ENCODE results near the gene KIRREL1. TPM values are rescaled to one million over a fixed set of nuclear protein-coding genes. Genes with fewer than 3 reads are reported as not detected.

The KIRREL1 gene
- polyA plus RNA-seq, 4 donors = 184 to 191 (median 190) TPM

DNA sequence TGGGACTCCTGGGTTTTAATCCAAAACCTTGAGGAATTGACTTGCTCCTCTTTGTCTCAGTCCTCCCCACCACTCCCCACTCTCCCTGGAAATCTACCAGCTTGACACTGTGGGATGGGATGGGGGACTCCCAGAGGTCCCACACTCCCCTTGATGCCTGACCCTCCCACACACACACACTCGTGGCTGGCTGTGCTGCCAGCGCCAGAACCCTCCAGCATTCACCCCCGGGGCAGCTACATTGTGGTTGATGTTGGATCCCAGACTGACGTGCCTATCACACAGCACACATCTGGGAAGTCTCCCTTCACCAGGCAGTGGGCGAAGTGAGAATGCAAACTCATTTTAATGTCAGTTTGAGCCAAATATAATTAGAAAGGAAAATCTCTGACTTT is 10.0 kb downstream of the KIRREL1 start:
- no peak for DNase-seq (ENCODE audit: low read depth in 4 of 4, low spot score in 3 of 4)

DNA sequence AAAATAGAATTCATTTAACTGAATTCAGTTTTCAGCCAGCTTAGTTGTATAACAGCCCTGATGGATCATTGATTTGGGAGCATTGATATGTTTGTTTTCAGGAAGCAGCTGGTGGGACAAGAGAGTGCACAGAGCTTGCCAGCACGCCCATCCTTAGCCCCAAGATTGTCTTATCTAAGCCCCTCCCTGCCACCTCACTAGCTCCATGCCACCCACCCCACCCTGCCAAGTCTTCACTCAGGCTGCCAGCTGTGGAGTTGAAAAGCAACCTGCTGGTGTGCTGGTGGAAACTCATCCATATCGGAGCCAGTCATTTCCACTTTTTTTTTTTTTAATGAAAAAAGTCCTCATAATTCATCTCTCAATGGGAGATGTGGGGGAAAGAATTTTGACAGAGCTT is 11.8 kb downstream of the KIRREL1 start:
- DNase-seq (ENCODE audit: low read depth in 4 of 4, low spot score in 3 of 4) = no peak

DNA sequence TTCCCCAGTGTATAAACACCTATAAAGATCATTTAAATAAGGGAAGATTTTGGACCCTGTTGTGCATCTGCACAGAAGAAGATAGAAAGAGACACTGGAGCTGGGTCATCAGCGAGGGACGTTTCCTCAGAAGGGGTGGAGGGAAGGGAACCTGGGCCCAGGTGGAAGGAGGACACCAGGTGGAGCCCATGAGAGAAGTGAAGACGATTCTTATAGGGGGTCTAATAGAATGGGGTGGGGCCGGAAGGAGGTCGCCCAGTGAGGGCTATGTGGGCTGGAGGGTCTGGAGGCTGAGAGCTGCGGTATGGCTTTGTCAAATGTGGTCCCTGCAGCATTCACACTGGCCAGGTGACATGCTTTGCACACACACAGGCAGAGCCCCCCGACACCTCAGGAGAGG is 13.7 kb downstream of the KIRREL1 start:
- DNase-seq (ENCODE audit: low read depth in 4 of 4, low spot score in 3 of 4) = no peak

DNA sequence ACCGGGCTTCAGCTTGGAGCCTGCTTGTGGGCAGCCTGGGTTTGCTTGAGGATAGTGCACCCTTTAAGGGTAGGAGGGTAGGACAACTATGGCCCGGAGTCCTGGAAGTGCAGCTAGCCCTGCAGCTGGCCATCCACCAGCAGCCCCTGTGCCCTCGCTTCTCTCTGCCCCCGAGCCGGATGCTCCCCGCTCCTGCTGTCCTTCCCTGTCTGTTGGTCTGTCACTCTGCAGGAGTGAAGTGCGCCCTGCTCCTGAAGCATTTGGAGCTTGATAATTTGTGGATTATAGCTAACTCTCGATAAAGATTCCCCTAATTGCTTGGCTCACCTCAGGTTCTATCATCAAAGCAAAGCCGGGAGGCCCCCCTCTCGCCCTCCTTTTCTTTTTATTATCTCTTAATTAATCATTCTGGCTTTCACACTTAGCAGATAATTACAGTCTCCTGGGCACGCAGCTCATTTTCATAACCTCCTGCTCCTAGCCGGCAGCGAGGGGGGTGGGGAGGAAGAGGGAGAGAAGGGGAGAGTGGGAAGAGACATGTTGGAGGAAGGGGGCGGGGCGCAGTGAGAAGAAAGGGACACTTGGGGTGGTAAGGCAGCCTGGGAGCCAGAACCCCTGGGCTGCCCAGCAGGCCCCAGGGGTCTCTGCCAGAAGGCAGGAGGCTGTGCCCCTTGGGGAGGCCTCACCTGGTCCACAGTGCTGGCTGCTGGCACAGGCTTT is 14.4 kb downstream of the KIRREL1 start:
- DNase-seq (ENCODE audit: low read depth in 4 of 4, low spot score in 3 of 4) = no peak

DNA sequence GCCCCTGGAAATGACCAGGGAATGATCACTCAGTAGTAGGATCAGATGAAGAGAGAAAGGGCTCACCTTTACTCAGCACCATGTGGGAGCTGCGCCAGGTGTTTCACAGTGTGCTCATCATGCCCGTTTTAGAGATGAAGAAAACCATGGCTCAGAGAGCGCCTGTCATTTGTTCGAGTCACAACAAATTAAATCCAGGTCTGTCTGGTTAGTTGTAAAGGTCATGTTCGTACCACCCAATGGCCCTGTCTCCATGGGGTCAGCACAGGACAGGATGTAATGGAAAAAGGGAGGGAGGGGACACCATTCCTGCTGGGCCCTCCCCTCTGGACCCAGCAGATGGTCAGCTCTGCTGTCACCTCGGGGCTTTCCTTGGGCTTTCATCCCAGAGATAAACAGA is 15.2 kb downstream of the KIRREL1 start:
- DNase-seq (ENCODE audit: low read depth in 4 of 4, low spot score in 3 of 4) = no peak

DNA sequence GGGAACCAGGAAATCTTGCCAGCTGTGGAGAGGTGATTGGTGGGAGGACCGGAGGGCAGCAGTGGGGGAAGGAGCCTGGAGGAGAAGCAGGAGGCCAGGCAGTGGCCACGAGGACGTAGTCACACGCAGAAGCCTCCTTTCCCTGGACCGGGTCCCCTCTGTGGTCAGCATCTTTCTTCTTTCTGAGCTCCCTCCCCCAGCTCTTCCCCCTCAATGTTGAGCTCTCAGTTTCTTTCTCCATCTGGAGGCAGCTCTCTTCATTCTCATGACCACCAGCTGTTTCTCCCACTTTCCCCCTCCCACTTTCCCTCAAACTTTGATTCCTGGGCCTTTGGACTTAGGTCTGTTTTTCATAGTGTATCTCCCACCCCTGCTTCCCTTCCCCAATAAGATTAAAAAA is 18.3 kb downstream of the KIRREL1 start:
- no peak for DNase-seq (ENCODE audit: low read depth in 4 of 4, low spot score in 3 of 4)

DNA sequence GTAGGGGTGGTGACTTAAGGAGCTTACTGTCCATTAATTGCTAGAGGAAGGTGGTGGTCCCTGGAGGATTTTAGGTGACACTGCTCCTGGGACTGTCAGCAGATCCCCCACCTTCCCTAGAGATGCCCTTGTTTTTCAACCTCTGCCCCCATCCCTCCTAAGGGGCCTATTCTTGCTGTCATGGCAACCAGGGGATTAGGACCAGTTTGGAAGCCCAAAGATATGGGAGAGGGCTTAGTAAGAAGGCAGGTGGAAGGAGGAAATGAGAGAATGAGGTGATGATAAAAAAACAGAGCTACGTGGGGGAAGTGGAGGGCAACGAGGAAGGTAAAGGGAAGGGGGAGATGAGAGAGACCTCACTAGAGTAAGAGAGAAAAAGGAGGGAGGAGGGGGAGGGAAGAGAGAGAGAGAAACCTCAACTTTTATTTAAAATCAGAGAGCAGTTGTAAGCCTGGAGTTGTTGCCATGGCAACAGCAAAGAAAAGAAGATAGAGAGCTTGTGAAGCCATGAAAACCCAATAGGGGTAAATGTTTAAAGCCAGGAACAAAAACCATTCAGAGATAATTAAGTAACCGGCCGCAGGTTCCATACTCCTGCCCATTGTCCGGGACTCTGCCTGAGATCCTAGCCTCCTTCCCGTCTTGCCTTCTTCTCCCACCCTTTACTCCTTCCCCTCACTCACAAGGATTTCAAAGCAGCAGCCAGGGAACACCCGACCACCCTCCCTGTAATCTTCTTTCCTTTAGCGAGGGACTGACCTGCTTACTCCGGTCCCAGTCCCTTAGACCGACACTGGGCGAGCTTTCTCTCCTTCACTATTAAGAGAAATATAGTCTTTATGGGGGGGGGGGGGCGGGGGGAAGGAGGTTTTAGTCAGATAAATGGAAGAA is 20.6 kb downstream of the KIRREL1 start:
- no peak for DNase-seq (ENCODE audit: low read depth in 4 of 4, low spot score in 3 of 4)

DNA sequence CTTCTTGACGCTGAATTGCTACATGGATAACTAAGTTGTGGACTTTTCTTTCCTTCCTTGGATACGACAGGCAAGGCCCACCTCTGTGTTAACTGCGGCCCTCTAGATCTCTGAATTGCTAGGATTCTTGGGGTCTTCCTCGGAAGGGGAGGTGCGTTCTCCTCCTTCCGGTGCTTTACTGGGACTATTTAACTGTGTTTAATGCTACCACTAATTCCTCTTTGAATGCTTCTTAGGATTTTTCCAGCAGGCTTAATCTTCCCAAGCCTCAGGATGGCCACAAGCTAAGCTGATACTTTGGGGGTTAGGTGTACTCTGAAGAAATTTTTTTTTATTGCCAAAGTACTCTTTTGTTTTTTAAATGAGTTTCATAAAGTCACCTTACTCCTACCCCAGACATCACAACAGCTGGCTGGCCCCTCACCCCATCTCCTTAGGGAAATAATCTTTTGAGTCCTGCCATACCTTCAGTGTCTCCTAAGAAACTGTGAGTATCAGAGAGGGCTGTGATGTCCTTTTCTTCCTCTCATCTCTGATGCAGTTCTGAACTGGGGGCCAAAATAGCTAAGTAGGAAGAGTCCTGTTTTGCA is 21.4 kb downstream of the KIRREL1 start:
- DNase-seq (ENCODE audit: low read depth in 4 of 4, low spot score in 3 of 4) = no peak

DNA sequence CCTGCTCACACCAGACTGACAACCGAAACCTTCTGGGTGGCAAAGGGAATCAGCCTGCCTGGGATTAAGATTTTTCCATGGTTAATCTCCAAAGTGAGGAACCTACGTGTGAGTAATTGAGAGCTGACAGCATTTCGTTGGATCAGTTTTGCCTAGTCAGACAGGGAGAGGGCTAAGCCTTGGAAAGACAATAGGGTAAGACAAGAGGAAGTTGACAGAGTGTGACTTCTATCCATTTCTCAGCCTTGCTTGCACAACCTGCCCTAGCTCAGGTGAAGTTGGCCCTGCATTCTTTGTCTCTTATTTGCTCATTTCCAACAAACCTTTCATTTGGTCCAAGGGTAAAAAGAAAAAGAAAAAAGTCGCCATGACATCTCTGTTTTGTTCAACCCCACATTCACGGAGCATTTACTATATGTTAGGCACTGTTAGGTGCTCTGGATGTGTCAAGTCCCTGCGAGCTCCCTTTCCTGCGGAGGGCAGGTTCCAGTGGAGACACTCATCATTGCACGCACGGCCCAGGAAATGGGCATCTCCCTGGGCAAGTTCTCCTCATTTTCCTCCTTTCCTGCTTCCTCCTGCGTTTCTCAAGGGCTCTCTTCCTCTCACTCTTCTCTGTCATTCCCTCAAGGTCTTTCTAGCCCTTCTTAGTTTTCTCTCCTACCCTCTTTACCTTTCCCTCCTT is 23.3 kb downstream of the KIRREL1 start:
- no peak for DNase-seq (ENCODE audit: low read depth in 4 of 4, low spot score in 3 of 4)

DNA sequence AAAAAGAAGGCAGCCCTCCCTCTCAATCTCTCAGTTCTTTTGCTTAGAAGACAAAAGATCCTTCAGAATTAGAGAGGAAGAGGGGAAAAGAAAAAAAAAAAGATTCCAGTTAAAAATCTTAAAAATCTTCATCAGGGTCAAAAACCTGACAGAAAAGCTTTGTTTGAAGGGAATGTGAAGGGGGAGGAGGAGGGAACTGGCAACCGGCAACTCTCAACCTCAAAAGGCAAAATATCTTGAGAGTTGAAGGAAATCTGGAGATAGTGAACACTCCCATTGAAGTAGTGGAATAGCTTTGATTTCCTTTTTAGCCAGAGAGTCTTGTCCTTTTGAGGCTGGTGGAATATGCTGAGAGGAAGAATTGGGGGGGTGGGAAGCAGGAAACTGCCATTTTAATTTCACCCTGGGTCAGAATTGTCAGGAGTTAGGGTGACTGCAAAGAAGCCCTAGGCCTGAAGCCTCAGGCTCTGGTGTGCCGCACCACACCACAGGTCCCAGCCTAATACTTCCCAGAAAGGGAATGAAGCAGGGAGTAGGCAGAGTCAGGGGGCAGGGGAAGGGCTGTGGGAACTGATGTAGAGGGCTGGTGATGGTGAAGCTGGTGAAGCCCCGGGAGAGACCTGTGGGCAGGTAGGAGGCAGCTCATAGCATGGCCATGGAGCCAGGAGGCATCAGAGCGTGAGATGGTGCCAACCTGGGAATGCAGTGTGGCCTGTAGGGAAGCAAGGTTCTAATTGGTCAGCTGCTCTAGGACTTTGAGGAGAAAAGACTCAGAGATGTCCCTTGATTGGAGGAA is 24.6 kb downstream of the KIRREL1 start:
- DNase-seq (ENCODE audit: low read depth in 4 of 4, low spot score in 3 of 4) = no peak

DNA sequence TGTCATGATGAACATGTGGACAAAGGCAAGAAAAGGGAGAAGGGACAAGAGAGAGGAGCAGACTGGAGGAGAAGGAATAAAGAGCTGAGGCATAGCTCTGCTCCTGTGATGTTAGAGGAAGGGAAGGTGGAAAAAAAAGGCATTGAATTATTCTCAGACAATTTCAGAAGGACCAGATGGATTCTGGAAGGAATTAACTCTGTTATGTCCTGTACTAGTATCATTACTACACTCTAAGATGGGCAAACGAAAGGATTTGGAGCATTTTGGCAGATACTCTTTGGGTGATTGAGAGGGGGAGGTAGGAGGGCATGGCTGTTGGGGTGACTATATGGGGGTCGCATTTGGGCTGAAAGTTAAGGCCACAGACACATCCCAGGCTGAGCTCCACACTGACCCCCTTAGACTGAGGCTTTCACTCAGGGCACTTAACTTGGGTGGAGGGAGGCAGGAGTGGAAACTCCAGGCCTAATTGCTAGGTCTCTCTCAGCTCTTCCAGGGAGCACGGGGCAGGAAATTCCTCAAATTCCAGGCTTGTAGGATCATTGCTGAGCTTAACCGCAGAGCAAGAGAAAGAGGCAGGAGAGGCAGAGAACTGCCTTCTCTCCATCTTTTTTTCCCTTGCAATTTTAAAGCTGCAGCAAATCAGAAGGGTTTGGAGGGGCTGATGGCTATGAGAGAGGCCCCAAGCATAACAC is 25.9 kb downstream of the KIRREL1 start:
- DNase-seq (ENCODE audit: low read depth in 4 of 4, low spot score in 3 of 4) = peak in 1 of 4 donors; percentile 81

DNA sequence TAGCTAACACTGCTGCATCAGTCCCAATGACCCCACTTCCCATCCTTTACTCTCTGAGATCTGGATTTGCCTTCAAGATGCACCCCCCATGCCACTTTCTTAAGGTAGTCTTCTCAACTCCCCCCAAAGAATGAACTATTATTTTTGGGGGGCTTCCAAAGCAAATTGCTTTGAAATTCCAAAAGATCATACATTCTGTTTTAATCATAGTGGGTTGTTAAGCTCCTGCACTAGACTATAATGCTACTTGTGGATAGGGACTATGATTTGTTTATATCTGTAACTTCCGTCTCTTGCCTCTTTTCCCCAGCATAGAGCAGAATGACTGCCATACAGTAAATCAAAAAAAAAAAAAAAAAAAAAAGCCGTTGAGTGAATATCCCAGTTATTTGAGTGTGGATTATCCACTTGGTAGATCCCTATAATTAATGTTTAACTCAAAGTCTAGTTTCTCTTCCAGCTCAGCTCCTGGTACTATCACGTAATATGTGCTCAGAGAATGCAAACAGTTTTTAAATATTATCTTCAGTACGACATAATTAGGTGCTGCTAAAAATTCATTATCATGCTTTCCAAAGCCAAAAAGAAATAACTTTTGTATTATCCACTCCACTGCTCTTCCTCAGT is 26.9 kb downstream of the KIRREL1 start:
- no peak for DNase-seq (ENCODE audit: low read depth in 4 of 4, low spot score in 3 of 4)

DNA sequence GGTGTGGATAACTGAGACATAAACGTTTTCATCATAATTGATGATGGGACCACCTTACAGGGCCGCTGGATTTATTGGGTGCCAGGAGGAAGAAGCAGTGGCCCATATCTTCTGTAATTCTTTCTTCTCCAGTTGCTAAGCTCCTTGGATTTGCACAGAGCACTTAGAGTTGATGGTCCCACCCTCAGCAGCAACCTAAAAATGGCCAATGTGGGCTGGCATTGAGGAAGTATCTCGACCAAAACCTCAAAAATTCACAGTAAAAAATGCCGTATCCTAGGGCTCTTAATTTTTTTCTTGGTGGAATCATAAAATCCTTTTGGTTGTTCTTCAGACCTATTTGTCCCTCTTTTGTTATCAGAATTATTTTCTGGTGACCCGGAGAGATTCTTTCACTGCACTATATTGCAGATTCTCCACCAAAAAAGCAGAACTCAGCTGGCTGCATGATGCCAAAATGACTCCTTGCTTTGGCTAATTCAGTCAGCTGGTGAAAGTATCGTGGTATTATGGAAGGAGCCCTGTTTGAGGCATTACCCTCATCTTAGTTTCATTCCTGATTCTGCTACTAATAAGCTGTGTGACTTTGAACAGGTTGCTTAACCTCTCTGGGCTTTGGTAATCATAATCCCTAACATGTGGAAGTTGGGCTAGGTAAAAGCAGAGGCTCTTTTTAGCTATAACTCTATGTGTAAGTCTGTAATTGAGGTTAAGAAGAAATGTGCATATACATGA is 27.6 kb downstream of the KIRREL1 start:
- DNase-seq (ENCODE audit: low read depth in 4 of 4, low spot score in 3 of 4) = no peak

DNA sequence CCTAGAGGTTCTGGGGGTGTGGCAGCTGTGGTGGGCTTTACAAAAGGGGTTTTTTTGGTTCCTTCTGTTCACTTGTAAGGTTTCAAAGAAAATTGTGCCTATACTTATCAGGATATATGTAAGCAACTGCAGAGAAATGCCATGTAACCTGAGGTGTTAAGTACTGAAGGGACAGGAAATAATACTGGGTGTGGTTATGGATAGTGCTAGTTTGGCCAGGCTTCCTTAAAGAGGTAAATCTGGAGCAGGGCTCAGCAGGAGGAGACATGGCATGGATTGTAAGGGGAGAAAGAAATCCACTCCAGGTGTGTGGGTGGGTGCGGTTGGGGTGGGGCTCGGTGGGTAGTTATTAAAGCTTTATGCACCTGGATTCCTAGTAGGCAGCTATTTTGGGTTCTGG is 28.3 kb downstream of the KIRREL1 start:
- no peak for DNase-seq (ENCODE audit: low read depth in 4 of 4, low spot score in 3 of 4)

DNA sequence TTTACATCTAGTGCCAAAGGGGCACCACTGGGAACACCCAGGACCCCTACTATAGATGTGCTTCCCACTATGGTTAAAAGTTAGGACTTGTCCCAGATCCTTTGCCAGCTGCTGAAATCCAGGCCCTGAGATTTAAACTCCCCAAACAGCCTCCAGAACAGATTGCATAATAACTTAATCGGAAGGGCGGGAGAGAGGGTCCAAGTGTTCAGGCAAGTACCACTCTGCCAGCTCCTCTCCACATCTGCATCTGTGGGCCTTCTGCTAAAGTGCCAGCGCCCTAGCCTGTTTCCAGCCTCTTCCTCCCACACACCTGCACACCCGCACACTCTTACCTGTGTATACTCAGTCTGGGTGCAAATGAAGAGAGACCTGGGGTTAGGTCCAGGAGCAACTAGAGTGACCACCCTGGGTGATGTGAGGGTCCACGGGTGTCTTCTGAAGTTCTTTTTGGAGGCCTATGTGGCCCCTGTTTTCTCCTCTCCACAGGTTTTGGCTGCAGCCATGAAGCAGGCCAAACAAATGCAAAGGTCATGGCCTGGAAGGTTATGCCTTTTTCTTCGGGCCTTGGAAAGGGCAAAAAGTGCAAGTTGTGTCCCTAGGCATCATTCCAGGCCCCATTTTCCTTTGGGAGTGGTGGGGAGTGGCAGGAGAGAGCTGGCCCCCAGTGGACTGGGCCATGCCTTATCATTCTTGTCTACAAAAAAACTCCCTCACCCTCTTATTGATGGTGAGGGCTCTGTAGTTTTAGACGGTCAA is 29.3 kb downstream of the KIRREL1 start:
- no peak for DNase-seq (ENCODE audit: low read depth in 4 of 4, low spot score in 3 of 4)

DNA sequence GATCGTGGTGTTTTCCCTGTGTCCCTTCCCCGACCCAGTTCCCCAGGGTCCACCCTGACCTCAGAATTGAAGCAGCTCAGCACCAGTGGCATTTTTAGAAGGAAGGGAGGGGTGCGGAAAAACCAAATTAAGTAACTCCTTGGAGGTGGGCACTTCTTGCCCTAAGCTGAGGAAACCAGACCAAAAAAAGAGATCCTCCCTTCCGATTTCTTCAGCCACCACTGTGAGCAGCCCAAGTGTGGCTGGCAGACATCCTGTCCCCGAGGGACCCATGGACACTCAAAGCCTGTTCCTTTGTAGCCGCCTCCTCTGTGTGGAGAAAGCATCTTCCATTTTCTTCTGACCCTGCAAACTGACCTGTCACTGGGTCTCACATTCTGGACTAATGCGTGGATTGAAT is 31.3 kb downstream of the KIRREL1 start:
- DNase-seq (ENCODE audit: low read depth in 4 of 4, low spot score in 3 of 4) = no peak

DNA sequence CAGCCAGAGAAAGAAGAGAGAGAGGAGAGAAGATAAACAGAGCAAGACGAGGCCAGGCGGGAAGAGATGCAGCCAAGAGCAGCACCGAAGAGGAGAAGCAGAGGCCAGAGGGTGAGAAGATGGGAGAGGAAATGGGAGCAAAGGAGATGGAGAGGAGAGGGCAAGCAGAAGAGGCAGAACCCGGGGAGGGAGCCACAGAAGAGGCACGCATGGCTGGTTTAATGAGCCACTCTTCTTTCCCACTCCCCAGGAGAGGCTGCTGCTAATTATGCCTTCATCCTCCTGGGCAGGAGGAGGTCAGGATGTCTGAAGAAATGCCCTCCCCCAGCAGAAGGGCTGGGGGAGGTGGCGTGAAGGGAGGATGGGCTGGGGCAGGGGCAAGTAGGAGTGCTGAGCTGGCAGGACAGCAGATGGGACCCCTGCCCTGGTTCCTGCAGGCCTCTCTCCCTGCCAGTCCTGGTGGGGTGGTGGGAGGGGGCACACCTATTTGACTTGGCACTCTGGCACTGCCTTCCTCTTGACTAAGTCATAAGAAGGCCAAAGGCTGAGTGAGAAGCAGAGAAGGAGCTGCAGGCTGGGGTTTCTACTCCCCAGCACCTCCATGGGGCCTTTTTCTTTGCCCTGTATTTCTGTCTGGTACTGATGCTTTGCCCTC is 32.3 kb downstream of the KIRREL1 start:
- DNase-seq (ENCODE audit: low read depth in 4 of 4, low spot score in 3 of 4) = no peak

Measured in right renal pelvis (tissue), 4 donors.